ENCODE results near the gene LRRC9. TPM values are rescaled to one million over a fixed set of nuclear protein-coding genes. Genes with fewer than 3 reads are reported as not detected.
A peak's percentile ranks its signal among the peaks of the same experiment; 100 is the strongest.

Gene LRRC9
- total RNA-seq, 1 donor from 2014 or later = not detected

- no peak for ATAC-seq
- DNase-seq = no peak
- Histone ChIP-seq H3K27me3 (no peaks in the 10 kb centered on the region), H3K4me3 (no peak overlapping the region), H3K36me3 (no peaks in the 10 kb centered on the region), H3K9me3 (no peaks in the 10 kb centered on the region), H3K27ac (no peak overlapping the region), H3K4me1 (no peaks in the 10 kb centered on the region)
- TF ChIP-seq, protein P1, sequence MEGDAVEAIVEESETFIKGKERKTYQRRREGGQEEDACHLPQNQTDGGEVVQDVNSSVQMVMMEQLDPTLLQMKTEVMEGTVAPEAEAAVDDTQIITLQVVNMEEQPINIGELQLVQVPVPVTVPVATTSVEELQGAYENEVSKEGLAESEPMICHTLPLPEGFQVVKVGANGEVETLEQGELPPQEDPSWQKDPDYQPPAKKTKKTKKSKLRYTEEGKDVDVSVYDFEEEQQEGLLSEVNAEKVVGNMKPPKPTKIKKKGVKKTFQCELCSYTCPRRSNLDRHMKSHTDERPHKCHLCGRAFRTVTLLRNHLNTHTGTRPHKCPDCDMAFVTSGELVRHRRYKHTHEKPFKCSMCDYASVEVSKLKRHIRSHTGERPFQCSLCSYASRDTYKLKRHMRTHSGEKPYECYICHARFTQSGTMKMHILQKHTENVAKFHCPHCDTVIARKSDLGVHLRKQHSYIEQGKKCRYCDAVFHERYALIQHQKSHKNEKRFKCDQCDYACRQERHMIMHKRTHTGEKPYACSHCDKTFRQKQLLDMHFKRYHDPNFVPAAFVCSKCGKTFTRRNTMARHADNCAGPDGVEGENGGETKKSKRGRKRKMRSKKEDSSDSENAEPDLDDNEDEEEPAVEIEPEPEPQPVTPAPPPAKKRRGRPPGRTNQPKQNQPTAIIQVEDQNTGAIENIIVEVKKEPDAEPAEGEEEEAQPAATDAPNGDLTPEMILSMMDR (IDR thresholded peaks at IDR 0.05) = no peak
- intact Hi-C loops (cut with DNase I) = no loop called here
Measured at GRCh38 chr14:59895721-59896120, 24.2 kb upstream of the LRRC9 start.

GRCh38 chr14:59897757-59898383 lies 22.1 kb upstream of the LRRC9 start:
- no peak overlapping the region for H3K27ac ChIP-seq
- intact Hi-C loops (cut with DNase I) = no loop called here
- no peaks in the 10 kb centered on the region for H3K9me3 ChIP-seq
- no peak overlapping the region for H3K4me3 ChIP-seq
- ATAC-seq (peak; percentile 85), DNase-seq (no peak)
- no peaks in the 10 kb centered on the region for H3K4me1 ChIP-seq
- H3K36me3 ChIP-seq = no peaks in the 10 kb centered on the region
- TF ChIP-seq, protein P1 (IDR thresholded peaks at IDR 0.05) = peak; percentile 51
- no peaks in the 10 kb centered on the region for H3K27me3 ChIP-seq

DNA sequence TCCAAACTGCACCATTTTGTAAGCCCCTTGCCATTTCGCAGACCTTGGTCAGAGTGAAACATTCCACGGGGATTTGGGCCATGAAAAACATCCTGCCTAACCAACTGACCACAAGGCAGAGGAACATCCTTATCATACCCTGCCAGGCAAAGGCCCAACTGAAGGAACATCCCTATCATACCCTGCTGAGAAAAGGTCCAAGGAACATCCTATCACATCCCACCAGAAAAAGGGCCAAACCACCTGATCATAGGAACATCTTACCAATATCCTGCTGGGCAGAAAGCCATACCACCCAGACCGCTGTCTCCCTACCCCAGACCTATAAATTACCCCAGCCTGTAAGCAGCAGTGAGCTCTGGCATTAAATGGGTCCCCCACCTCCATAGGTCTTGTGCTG lies 19.4 kb upstream of the LRRC9 start:
- no peak overlapping the region for H3K4me3 ChIP-seq
- H3K36me3 ChIP-seq = no peaks in the 10 kb centered on the region
- H3K9me3 ChIP-seq = no peaks in the 10 kb centered on the region
- DNase-seq (no peak), ATAC-seq (no peak)
- TF ChIP-seq, protein P1 (IDR thresholded peaks at IDR 0.05) = no peak
- H3K27ac ChIP-seq = no peak overlapping the region
- no peaks in the 10 kb centered on the region for H3K4me1 ChIP-seq
- H3K27me3 ChIP-seq = no peaks in the 10 kb centered on the region
- intact Hi-C loops (cut with DNase I) = no loop called here

GRCh38 chr14:59904184-59904583 lies 15.8 kb upstream of the LRRC9 start:
- H3K9me3 ChIP-seq = no peaks in the 10 kb centered on the region
- no peaks in the 10 kb centered on the region for H3K27me3 ChIP-seq
- H3K27ac ChIP-seq = no peak overlapping the region
- ATAC-seq (no peak), DNase-seq (no peak)
- intact Hi-C loops (cut with DNase I) = no loop called here
- no peaks in the 10 kb centered on the region for H3K36me3 ChIP-seq
- H3K4me3 ChIP-seq = no peak overlapping the region
- no peaks in the 10 kb centered on the region for H3K4me1 ChIP-seq
- TF ChIP-seq, protein P1 (IDR thresholded peaks at IDR 0.05) = no peak

GRCh38 chr14:59905188-59905587 lies 14.8 kb upstream of the LRRC9 start:
- Histone ChIP-seq H3K27me3 (no peaks in the 10 kb centered on the region), H3K36me3 (no peaks in the 10 kb centered on the region), H3K4me1 (no peaks in the 10 kb centered on the region), H3K4me3 (no peak overlapping the region), H3K27ac (no peak overlapping the region), H3K9me3 (no peaks in the 10 kb centered on the region)
- DNase-seq (no peak), ATAC-seq (no peak)
- intact Hi-C loops (cut with DNase I) = no loop called here
- TF ChIP-seq, protein P1 (IDR thresholded peaks at IDR 0.05) = no peak

- peaks cover 9% of the 10 kb centered on the region for H3K27me3 ChIP-seq
- H3K9me3 ChIP-seq = no peaks in the 10 kb centered on the region
- H3K27ac ChIP-seq = no peak overlapping the region
- H3K36me3 ChIP-seq = no peaks in the 10 kb centered on the region
- ATAC-seq (no peak), DNase-seq (no peak)
- intact Hi-C loops (cut with DNase I) = no loop called here
- TF ChIP-seq, protein P1 (IDR thresholded peaks at IDR 0.05) = no peak
- H3K4me3 ChIP-seq = no peak overlapping the region
- no peaks in the 10 kb centered on the region for H3K4me1 ChIP-seq
Measured at GRCh38 chr14:59912443-59912842, 7.5 kb upstream of the LRRC9 start.
